HCEC 1CT (cell line): ENCODE measurements around the gene SPON1.
"Not testable (repeated sequence)": the region's sequence is repeated elsewhere in the genome, so short reads cannot be mapped to it uniquely, and the experiment has no call there.

ENCODE experiments used
- DNase-seq: peaks from one replicate; pipeline ENCODE4 v3.0.0-alpha.2; 2017

SPON1 gene

GRCh38 chr11:13962562-13963168 is at the start of gene SPON1:
Gene SPON1 (plus strand): TSS chr11:13962723. CDS start chr11:13962905, 182 bp downstream.
- DNase-seq, result no peak

DNA sequence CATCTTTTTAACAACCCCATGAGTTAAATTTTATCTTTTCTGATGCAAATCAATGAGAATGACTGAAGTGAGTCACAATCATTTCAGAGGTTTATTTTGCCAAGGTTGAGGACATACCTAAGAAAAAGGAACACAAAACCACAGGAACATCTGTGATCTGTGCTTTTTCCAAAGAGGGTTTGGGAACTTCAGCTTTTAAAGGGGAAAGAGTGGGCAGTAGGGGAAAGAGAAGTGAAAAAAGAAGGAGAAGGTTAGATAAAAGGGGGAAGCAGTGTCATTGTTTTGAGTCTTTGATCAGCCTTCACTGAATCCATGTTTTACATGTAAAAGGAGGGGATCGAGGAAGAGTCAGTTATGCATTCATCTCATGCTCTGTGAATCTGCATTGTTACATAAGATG is 45.3 kb upstream of the SPON1 start:
- DNase-seq, result no peak

- DNase-seq, result no peak
Measured at GRCh38 chr11:13917904-13918303, 44.6 kb upstream of the SPON1 start.

GRCh38 chr11:13920756-13921155 is 41.8 kb upstream of the SPON1 start:
- DNase-seq, result no peak

DNA sequence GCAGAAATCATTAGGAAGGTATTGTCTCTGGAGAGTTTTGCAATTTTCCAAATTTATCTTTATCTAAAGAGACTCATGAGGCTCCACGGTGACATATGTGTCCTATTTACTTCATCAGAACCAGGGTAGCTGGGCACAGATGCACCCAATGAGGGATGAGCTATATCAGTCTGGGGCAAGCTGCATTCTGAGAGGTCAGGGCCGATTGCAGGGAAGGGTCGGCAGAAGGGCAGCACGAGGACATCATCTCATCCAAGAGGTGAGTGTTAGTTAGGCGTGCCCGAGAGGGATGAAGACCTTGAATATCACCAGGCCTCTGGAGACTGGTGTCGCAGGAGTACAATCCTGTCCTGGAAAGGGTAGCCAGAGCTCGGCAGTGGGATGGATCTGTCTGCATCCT is 41.0 kb upstream of the SPON1 start:
- no peak for DNase-seq

DNA sequence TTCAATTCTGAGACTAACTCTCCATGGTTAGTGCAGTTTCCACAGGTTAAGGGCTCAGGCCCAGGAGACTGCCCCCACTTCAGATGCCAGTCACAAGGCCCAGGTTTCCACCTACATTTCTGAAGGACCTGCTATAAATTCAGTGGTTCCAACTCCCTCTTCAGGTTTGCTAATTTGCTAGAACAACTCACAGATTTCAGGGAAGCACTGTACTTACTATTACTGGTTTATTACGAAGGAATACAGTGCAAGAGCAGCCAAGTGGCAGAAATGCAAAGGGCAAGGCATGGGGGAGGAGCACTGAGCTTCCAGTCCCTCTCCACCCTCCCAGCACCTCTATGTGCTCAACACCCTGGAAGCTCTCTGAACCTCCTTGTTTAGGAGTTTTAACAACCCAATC is 39.3 kb upstream of the SPON1 start:
- no peak for DNase-seq

GRCh38 chr11:13923716-13924650 is 38.5 kb upstream of the SPON1 start:
- no peak for DNase-seq

GRCh38 chr11:13924801-13925327 is 37.7 kb upstream of the SPON1 start:
- no peak for DNase-seq

GRCh38 chr11:13926366-13926765 is 36.2 kb upstream of the SPON1 start:
- DNase-seq, result not testable (repeated sequence)

DNA sequence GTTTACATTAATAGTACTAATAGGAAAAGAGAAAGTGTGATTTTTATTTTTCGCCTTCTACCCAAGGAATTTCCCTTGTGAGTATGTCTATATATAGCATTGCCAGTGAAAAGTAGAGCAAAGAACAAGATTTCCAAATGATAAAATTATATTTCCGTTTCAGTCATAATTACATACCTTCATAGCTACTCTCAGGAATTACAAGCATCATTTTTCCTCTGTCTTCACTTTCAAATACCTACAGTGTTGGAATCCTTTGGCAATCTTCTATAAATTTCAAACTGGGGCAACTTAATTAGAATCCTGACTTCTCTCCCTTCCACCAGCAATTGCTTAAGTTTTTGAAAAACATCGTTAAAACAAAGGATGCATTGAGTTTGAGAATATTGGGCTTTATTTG is 35.5 kb upstream of the SPON1 start:
- DNase-seq, result no peak

DNA sequence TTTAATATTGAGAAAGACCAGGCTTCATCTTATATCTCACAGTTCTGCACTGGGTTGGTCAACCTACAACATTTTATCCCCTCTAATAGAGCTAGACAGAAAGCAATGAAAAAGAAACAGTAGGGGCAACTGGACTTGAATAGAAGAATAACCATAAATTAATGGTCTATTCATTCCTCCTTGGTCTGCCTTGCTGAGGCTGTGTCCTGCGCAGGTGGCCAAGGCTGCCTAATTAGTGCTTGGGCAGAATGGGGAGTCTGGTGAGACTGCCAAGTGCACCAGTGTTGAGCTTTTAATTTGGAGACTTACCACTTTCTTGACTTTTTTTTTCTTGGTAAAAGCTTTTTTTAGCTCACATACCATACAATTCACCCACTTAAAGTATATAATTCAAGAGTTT is 35.0 kb upstream of the SPON1 start:
- DNase-seq, result no peak

DNA sequence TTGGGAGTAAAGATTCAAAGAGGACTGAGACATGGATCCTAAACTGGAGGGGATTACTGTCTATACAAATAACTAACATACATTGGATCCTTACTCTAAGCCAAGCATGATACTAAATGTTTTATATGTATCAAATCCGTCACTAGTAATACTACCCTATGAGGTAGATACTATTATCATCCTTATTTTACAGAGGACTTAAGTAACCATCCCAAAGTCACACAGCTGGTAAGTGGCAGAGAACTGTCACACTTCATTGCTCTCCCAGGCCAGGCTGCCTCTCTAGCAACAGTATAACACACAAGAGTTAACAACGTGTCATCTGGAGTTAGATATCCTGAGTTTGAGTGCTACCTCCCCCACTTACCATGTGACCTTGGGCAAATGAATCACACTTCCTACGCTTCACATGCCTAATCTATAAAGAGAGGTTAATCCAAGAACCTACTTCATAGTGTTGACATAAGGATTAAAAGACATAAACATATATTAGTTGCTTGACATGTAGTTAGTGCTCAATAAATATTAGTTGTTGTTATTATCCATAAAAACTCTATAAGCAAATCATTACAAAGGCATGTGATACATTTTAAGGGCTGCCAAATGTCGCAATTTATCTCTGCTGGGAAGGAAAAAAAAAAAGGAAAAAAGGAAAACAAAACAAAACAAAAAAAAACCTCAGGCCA is 33.8 kb upstream of the SPON1 start:
- DNase-seq, result peak; percentile 78

- no peak for DNase-seq
Measured at GRCh38 chr11:13929395-13929891, 33.1 kb upstream of the SPON1 start.

GRCh38 chr11:13931356-13931755 is 31.2 kb upstream of the SPON1 start:
- no peak for DNase-seq

GRCh38 chr11:13937154-13937553 is 25.4 kb upstream of the SPON1 start:
- DNase-seq, result not testable (repeated sequence)

DNA sequence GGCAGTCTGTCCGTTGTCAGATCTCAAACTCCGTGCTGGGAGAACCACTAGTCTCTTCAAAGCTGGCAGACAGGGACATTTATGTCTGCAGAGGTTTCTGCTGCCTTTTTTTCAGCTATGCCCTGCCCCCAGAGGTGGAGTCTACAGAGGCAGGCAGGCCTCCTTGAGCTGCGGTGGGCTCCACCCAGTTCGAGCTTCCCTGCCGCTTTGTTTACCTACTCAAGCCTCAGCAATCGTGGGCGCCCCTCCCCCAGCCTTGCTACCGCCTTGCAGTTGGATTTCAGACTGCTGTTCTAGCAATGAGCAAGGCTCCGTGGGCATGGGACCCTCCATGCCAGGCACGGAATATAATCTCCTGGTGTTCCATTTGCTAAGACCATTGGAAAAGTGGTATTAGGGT is 23.7 kb upstream of the SPON1 start:
- not testable (repeated sequence) for DNase-seq

DNA sequence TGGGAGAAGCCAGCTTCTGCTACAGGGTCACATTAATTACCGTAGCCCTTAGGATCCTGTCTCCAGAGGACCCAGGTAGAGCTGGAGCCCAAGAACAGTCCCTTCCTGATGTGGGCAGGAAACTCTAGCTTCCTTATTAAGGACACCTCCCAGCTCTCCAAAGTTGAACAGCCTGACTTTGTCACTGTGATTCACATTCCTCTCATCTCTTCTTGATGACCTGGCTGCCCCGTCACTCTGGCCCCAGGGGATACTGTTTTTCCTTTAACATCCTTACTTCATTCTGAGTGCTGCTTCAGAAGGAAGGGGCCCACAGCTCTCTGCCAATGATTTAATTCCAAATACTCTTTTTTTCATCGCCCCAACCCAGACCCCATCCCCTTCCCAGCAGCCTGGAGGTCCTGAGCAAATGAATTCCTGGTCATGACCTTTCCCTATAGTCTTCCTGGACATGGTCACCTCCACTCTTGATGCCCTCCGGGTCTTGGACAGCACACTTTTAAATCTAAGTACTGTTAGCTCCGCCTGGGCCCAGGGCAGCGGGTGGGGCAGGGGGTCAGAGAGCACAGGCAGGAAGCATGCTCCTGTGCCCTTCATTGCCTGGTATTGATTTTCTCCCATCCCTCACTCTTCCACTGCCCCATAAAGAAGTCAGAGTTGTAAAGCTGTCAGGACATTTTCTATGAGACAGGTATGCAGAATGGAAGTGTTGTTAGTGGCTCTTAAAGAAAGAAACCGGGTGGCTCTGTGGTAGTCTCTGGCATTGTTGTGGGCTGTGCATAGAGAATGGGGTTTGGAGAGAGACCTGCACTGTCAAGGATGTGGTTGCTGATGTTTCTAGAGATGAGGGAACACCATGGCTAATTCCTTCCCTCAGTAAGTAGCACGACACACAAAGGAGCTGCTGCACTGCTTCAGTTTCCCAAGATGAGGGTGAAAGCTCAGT is 22.3 kb upstream of the SPON1 start:
- peak; percentile 4 for DNase-seq

DNA sequence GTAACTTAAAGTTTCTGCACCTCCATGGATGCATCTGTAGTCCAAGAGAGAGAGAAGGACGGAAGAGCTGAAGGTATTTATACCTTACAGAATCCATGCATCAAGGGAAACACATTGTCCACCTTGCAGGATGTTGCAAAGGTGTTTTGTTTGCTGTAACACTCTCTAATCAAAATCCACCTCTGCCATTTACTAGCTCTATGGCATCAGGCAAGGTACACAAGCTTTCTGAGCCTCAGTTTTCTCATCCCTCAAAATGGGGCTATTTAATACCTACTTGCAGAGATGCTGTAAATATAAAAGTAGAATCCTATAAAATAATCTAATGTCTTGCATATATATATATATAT is 21.6 kb upstream of the SPON1 start:
- no peak for DNase-seq

GRCh38 chr11:13941775-13942174 is 20.7 kb upstream of the SPON1 start:
- DNase-seq, result no peak

DNA sequence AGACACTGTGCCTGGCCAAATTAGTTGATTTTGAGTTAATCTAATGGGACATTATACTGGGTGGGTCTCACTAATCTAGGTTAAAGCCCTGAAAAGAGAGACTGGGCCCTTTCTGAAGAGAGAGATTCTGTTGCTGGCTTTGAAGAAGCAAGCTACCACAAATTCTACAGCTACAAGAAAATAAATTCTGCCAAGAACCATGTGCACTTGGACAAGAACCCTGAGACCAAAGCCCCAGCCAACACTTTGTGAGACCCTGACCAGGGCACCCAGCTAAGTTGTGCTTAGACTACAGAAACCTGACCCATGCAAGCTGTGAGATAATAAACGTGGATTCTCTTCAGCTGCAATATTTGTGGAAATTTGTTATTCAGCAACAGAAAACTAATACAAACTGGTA is 20.1 kb upstream of the SPON1 start:
- DNase-seq, result no peak

DNA sequence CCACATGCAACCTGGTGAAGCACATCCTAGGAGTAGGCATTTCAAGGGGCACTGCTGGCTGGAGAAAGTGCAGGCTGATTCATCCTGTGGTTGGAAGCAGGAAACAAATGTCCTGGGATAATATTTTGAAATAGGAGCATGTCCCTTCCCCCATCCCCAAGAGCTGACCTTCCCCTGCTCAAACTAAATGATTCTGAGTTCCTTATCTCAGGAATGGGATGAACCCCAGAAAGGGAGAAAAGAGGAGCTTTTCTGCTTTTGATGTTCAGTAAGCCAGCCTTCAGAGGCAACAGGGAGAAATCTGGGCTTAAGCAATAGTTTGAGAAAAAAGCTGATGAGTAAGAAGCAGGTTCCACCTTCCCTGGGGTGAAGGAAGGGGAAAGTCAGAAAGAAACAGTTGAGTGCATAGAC is 19.5 kb upstream of the SPON1 start:
- DNase-seq, result peak; percentile 64

- no peak for DNase-seq
Measured at GRCh38 chr11:13944016-13944415, 18.5 kb upstream of the SPON1 start.
